ENCODE data around the gene ACTN4. TPM values are rescaled to one million over a fixed set of nuclear protein-coding genes. Genes with fewer than 3 reads are reported as not detected.
"Not testable (repeated sequence)": the region's sequence is repeated elsewhere in the genome, so short reads cannot be mapped to it uniquely, and the experiment has no call there.

The ACTN4 gene
- total RNA-seq, 1 experiment from 2014 or later = 1,462 TPM

- H3K27me3 Mint-ChIP-seq (ENCODE audit: unreplicated experiment) = no peaks in the 10 kb centered on the region
- peaks cover 17% of the 10 kb centered on the region for H3K4me1 Mint-ChIP-seq (ENCODE audit: low read depth, unreplicated experiment)
- peaks cover 83% of the 10 kb centered on the region for H3K36me3 Mint-ChIP-seq (ENCODE audit: insufficient read depth, unreplicated experiment)
- DNase-seq = no peak
- intact Hi-C loops (cut with micrococcal nuclease; ENCODE audit: unreplicated experiment) = no loop called here
- H3K4me3 Mint-ChIP-seq (ENCODE audit: low read depth, unreplicated experiment) = no peak overlapping the region
- no peaks in the 10 kb centered on the region for H3K9me3 Mint-ChIP-seq (ENCODE audit: low read depth, unreplicated experiment)
- BruUV-seq (replicated peaks) = no TSS peak
- H3K27ac Mint-ChIP-seq (ENCODE audit: unreplicated experiment) = no peak overlapping the region
- TF ChIP-seq, protein P1, sequence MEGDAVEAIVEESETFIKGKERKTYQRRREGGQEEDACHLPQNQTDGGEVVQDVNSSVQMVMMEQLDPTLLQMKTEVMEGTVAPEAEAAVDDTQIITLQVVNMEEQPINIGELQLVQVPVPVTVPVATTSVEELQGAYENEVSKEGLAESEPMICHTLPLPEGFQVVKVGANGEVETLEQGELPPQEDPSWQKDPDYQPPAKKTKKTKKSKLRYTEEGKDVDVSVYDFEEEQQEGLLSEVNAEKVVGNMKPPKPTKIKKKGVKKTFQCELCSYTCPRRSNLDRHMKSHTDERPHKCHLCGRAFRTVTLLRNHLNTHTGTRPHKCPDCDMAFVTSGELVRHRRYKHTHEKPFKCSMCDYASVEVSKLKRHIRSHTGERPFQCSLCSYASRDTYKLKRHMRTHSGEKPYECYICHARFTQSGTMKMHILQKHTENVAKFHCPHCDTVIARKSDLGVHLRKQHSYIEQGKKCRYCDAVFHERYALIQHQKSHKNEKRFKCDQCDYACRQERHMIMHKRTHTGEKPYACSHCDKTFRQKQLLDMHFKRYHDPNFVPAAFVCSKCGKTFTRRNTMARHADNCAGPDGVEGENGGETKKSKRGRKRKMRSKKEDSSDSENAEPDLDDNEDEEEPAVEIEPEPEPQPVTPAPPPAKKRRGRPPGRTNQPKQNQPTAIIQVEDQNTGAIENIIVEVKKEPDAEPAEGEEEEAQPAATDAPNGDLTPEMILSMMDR (IDR thresholded peaks at IDR 0.05; ENCODE audit: unreplicated experiment) = no peak
- CTCF ChIA-PET = no interaction called here
Observed at GRCh38 chr19:38626401-38626800, 21.0 kb upstream of the ACTN4 start.

DNA sequence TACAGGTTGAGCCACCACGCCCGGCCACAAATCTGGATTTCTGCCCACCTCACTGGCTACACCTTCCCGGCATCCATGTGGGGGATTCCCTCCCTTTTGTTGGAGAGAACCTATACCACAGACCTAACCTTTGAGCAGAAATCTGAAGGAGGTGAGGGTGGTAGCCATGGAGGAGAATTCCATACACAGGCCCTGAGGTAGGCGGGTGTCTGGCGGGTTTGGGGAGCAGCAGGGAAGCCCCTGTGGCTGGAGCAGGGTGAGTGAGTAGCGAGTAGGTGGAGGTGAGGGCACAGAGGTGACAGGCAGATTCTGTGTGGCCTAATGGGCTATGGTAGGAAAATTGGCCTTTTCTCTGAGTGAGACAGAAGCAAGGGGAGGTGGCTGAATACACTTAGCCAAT is 17.9 kb upstream of the ACTN4 start:
- Mint-ChIP-seq H3K9me3 (ENCODE audit: low read depth, unreplicated experiment) (no peaks in the 10 kb centered on the region), H3K27me3 (ENCODE audit: unreplicated experiment) (no peaks in the 10 kb centered on the region), H3K27ac (ENCODE audit: unreplicated experiment) (no peak overlapping the region), H3K36me3 (ENCODE audit: insufficient read depth, unreplicated experiment) (peaks cover 79% of the 10 kb centered on the region), H3K4me1 (ENCODE audit: low read depth, unreplicated experiment) (peaks cover 35% of the 10 kb centered on the region), H3K4me3 (ENCODE audit: low read depth, unreplicated experiment) (no peak overlapping the region)
- TF ChIP-seq, protein P1 (IDR thresholded peaks at IDR 0.05; ENCODE audit: unreplicated experiment) = no peak
- no TSS peak for BruUV-seq (replicated peaks)
- CTCF ChIA-PET = interaction anchor here (0.7 kb wide), 1 partner anchor 29 kb away, joined by 3 read pairs; no protein-coding TSS in a partner anchor
- intact Hi-C loops (cut with micrococcal nuclease; ENCODE audit: unreplicated experiment) = no loop called here
- DNase-seq = no peak

- CTCF ChIA-PET; H3K9me3 Mint-ChIP-seq (ENCODE audit: low read depth, unreplicated experiment); intact Hi-C loops (cut with micrococcal nuclease; ENCODE audit: unreplicated experiment); DNase-seq; H3K27me3 Mint-ChIP-seq (ENCODE audit: unreplicated experiment); BruUV-seq (replicated peaks): not testable (repeated sequence)
- H3K27ac Mint-ChIP-seq (ENCODE audit: unreplicated experiment) = peak overlapping the region; percentile 86
- H3K4me3 Mint-ChIP-seq (ENCODE audit: low read depth, unreplicated experiment) = peak overlapping the region; percentile 27
- peaks cover 86% of the 10 kb centered on the region for H3K36me3 Mint-ChIP-seq (ENCODE audit: insufficient read depth, unreplicated experiment)
- H3K4me1 Mint-ChIP-seq (ENCODE audit: low read depth, unreplicated experiment) = peaks cover 48% of the 10 kb centered on the region
Observed at GRCh38 chr19:38631301-38631700, 16.1 kb upstream of the ACTN4 start.

DNA sequence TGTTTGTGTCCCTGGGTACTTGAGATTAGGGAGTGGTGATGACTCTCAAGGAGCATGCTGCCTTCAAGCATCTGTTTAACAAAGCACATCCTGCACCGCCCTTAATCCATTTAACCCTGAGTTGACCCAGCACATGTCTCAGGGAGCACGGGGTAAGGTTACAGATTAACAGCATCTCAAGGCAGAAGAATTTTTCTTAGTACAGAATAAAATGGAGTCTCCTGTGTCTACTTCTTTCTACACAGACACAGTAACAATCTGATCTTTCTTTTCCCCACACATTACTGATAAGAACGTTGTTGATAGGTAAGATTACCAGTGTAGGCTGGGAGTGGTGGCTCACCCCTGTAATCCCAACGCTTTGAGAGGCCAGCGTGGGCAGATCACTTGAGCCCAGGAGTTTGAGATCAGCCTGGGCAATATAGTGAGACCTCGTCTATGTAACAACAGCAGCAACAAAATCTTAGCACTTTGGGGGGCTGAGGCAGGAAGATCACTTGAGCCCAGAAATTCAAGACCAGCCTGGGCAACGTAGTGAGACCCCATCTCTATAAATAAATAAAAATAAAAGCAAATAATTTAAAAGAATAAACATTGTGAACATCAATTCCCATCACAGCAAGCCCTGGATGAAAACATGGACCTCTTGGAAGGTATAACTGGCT is 15.5 kb upstream of the ACTN4 start:
- intact Hi-C loops (cut with micrococcal nuclease; ENCODE audit: unreplicated experiment); CTCF ChIA-PET: not testable (repeated sequence)
- DNase-seq = peak; percentile 66

DNA sequence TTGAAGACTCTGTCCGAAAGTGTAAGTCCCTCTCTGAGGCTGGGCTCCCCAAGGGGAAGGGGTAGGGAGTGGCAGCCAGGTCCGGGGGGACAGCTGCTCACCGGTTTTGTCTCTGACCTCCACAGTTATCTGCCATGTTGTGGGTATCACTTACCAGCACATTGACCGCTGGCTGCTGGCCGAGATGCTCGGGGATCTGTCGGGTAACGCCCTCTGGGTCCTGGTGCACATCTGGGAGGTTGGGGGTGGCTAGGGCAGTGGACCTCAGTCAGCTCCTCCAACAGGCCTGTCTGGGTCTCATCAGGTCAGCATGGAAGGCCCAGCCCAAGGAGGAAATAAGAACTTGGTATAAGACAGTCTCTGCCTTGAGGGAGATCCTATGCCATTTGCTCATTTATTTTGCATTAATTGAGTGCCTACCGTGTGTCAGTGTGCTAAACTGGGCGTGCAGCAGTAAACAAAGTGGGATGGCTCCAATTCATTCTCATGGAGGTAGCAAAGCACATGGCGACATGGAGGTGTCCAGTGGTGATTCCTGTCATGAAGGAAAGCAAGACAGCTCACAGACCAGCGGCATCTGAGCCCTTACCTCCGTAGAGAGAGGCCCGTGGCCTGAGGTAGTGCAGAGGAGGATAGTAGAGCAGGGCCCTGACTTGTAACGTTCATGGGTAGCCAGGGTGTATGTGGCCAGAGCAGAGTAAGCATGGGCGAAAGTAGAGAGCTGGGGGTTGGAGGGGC is 14.8 kb upstream of the ACTN4 start:
- CTCF ChIA-PET = interaction anchor here (0.6 to 2.2 kb wide), 2 partner anchors 12 to 102 kb away, joined by 4 to 7 read pairs; no protein-coding TSS in a partner anchor
- intact Hi-C loops (cut with micrococcal nuclease; ENCODE audit: unreplicated experiment) = no loop called here
- Mint-ChIP-seq H3K27ac (ENCODE audit: unreplicated experiment) (peak overlapping the region; percentile 86), H3K27me3 (ENCODE audit: unreplicated experiment) (no peaks in the 10 kb centered on the region), H3K4me3 (ENCODE audit: low read depth, unreplicated experiment) (no peak overlapping the region), H3K4me1 (ENCODE audit: low read depth, unreplicated experiment) (peaks cover 61% of the 10 kb centered on the region), H3K36me3 (ENCODE audit: insufficient read depth, unreplicated experiment) (peaks cover 88% of the 10 kb centered on the region), H3K9me3 (ENCODE audit: low read depth, unreplicated experiment) (no peaks in the 10 kb centered on the region)
- no TSS peak for BruUV-seq (replicated peaks)
- TF ChIP-seq, protein P1 (IDR thresholded peaks at IDR 0.05; ENCODE audit: unreplicated experiment) = no peak
- no peak for DNase-seq

More for the DNA sequence above, 15.5 kb upstream of the ACTN4 start:
- Mint-ChIP-seq H3K36me3 (ENCODE audit: insufficient read depth, unreplicated experiment) (peaks cover 87% of the 10 kb centered on the region), H3K4me1 (ENCODE audit: low read depth, unreplicated experiment) (peaks cover 54% of the 10 kb centered on the region), H3K27ac (ENCODE audit: unreplicated experiment) (peak overlapping the region; percentile 86), H3K4me3 (ENCODE audit: low read depth, unreplicated experiment) (peak overlapping the region; percentile 27)
- H3K9me3 Mint-ChIP-seq (ENCODE audit: low read depth, unreplicated experiment); BruUV-seq (replicated peaks); H3K27me3 Mint-ChIP-seq (ENCODE audit: unreplicated experiment): not testable (repeated sequence)

Measured in Calu3 (cell line).